HG03280 (cell line): ENCODE measurements around the gene RAMP3.
"Not testable (repeated sequence)": the region's sequence is repeated elsewhere in the genome, so short reads cannot be mapped to it uniquely, and the experiment has no call there.

Experiments
- ATAC-seq: cut with Tn5 transposase; IDR thresholded peaks from one replicate; pipeline ENCODE4 v1.9.1; 2021; ENCODE audit warnings: mild to moderate bottlenecking, moderate library complexity; ENCODE audit not compliant: unreplicated experiment

The RAMP3 gene

GRCh38 chr7:45131891-45132290, 25.7 kb upstream of the RAMP3 start:
- no peak for ATAC-seq

GRCh38 chr7:45132708-45133320, 24.8 kb upstream of the RAMP3 start:
- ATAC-seq = no peak

- ATAC-seq = no peak
Measured at GRCh38 chr7:45133352-45133751, 24.2 kb upstream of the RAMP3 start.

GRCh38 chr7:45133877-45134276, 23.7 kb upstream of the RAMP3 start:
- no peak for ATAC-seq

- no peak for ATAC-seq
Measured at GRCh38 chr7:45136106-45137060, 21.2 kb upstream of the RAMP3 start.

GRCh38 chr7:45138433-45139267, 18.9 kb upstream of the RAMP3 start:
- no peak for ATAC-seq

GRCh38 chr7:45140827-45141226, 16.8 kb upstream of the RAMP3 start:
- no peak for ATAC-seq

GRCh38 chr7:45143616-45144015, 14.0 kb upstream of the RAMP3 start:
- ATAC-seq = no peak

- no peak for ATAC-seq
Measured at GRCh38 chr7:45145881-45146280, 11.7 kb upstream of the RAMP3 start.

GRCh38 chr7:45146531-45147379, 10.8 kb upstream of the RAMP3 start:
- ATAC-seq = no peak

- no peak for ATAC-seq
Measured at GRCh38 chr7:45147858-45148652, 9.5 kb upstream of the RAMP3 start.

- ATAC-seq = no peak
Measured at GRCh38 chr7:45148653-45148973, 9.0 kb upstream of the RAMP3 start.

GRCh38 chr7:45149606-45150005, 8.0 kb upstream of the RAMP3 start:
- no peak for ATAC-seq

- ATAC-seq = no peak
Measured at GRCh38 chr7:45150199-45150598, 7.4 kb upstream of the RAMP3 start.

GRCh38 chr7:45151131-45151684, 6.4 kb upstream of the RAMP3 start:
- no peak for ATAC-seq

GRCh38 chr7:45151967-45152366, 5.6 kb upstream of the RAMP3 start:
- no peak for ATAC-seq

GRCh38 chr7:45153233-45153632, 4.4 kb upstream of the RAMP3 start:
- ATAC-seq = no peak

GRCh38 chr7:45153861-45154260, 3.7 kb upstream of the RAMP3 start:
- ATAC-seq = not testable (repeated sequence)

GRCh38 chr7:45155357-45155900, 2.2 kb upstream of the RAMP3 start:
- ATAC-seq = no peak
